Parathyroid adenoma (tissue), 2 donors: ENCODE measurements around the gene TTC6.

Source experiments
- H2AFZ ChIP-seq: fragments of 300-600 bp; sonication (generic); one replicate; pipeline ENCODE4 v1.7.0; 2017; ENCODE audit warnings: antibody characterized with exemption, mild to moderate bottlenecking
- H3K27ac ChIP-seq: fragments of 300-600 bp; sonication (generic); one replicate; pipeline ENCODE4 v1.7.0; 2017
- H3K27me3 ChIP-seq: fragments of 300-600 bp; sonication (generic); one replicate; pipeline ENCODE4 v1.7.0; 2017; ENCODE audit warnings: low read length; ENCODE audit not compliant: control insufficient read depth, insufficient read depth
- H3K36me3 ChIP-seq: fragments of 300-600 bp; sonication (generic); one replicate; pipeline ENCODE4 v1.7.0; 2017; ENCODE audit warnings: low read length; ENCODE audit not compliant: control insufficient read depth, insufficient read depth
- H3K4me1 ChIP-seq: fragments of 300-600 bp; sonication (generic); one replicate; pipeline ENCODE4 v1.7.0; 2017; ENCODE audit warnings: control low read depth
- H3K4me2 ChIP-seq: fragments of 300-600 bp; sonication (generic); one replicate; pipeline ENCODE4 v1.7.0; 2017; ENCODE audit warnings: low read length
- H3K4me3 ChIP-seq: fragments of 300-600 bp; sonication (generic); one replicate; pipeline ENCODE4 v1.7.0; 2017; ENCODE audit warnings: low read depth, low read length
- H3K79me2 ChIP-seq: fragments of 300-600 bp; sonication (generic); one replicate; pipeline ENCODE4 v1.7.0; 2017; ENCODE audit warnings: control low read depth
- H3K9ac ChIP-seq: fragments of 300-600 bp; sonication (generic); one replicate; pipeline ENCODE4 v1.7.0; 2017; ENCODE audit warnings: mild to moderate bottlenecking
- H3K9me3 ChIP-seq: fragments of 300-600 bp; sonication (generic); one replicate; pipeline ENCODE4 v1.7.0; 2017; ENCODE audit warnings: low read length; ENCODE audit not compliant: control insufficient read depth
- CTCF ChIP-seq: fragments of 300-600 bp; sonication (generic); IDR thresholded peaks from one replicate; pipeline ENCODE4 v1.7.0; 2017; ENCODE audit warnings: antibody characterized with exemption, mild to moderate bottlenecking
- donor health status: primary hyperparathyroidism.

Gene TTC6

GRCh38 chr14:37623426-37623951 lies 28.1 kb downstream of the TTC6 start:
- H3K36me3 ChIP-seq: no peaks in the 10 kb centered on the region
- no peak overlapping the region for H3K27ac ChIP-seq
- H2AFZ ChIP-seq: no peak overlapping the region
- H3K4me3 ChIP-seq: no peak overlapping the region
- no peaks in the 10 kb centered on the region for H3K4me1 ChIP-seq
- no peaks in the 10 kb centered on the region for H3K79me2 ChIP-seq
- no peak for TF ChIP-seq CTCF
- no peak overlapping the region for H3K9ac ChIP-seq
- no peaks in the 10 kb centered on the region for H3K9me3 ChIP-seq
- H3K27me3 ChIP-seq: no peaks in the 10 kb centered on the region
- no peak overlapping the region for H3K4me2 ChIP-seq

DNA sequence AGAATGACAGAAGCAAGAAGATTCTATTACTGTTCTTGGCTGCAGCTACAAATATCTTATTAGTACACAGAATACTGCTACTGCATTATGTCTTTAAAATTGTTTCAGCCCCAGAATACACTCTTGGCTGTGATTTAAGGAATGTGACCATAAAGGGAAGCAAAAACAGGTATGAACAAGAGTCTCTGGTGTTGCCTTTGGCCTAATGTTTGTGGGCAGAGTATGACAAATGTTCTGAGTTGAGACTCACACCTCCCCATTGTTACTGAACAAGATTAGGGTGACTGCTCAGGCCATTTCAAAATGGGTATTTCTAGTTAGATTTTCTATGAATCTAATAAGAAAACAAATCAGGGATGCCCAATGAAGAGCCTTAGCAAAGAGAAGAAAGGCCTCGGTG lies 28.5 kb downstream of the TTC6 start:
- Histone ChIP-seq H3K4me3 (no peak overlapping the region), H3K27ac (no peak overlapping the region), H3K9ac (no peak overlapping the region), H3K36me3 (no peaks in the 10 kb centered on the region), H3K27me3 (no peaks in the 10 kb centered on the region), H2AFZ (no peak overlapping the region), H3K9me3 (no peaks in the 10 kb centered on the region), H3K4me1 (no peaks in the 10 kb centered on the region), H3K4me2 (no peak overlapping the region), H3K79me2 (no peaks in the 10 kb centered on the region)
- no peak for TF ChIP-seq CTCF

GRCh38 chr14:37625597-37626595 lies 30.5 kb downstream of the TTC6 start:
- H3K36me3 ChIP-seq: no peaks in the 10 kb centered on the region
- no peak overlapping the region for H2AFZ ChIP-seq
- H3K27ac ChIP-seq: no peak overlapping the region
- H3K4me3 ChIP-seq: no peak overlapping the region
- no peaks in the 10 kb centered on the region for H3K9me3 ChIP-seq
- no peak overlapping the region for H3K4me2 ChIP-seq
- H3K9ac ChIP-seq: no peak overlapping the region
- TF ChIP-seq CTCF: no peak
- H3K27me3 ChIP-seq: no peaks in the 10 kb centered on the region
- no peaks in the 10 kb centered on the region for H3K79me2 ChIP-seq
- H3K4me1 ChIP-seq: no peaks in the 10 kb centered on the region

GRCh38 chr14:37637341-37637740 lies 41.9 kb downstream of the TTC6 start:
- H3K4me3 ChIP-seq: no peak overlapping the region
- H3K79me2 ChIP-seq: no peaks in the 10 kb centered on the region
- H3K4me1 ChIP-seq: no peaks in the 10 kb centered on the region
- no peak for TF ChIP-seq CTCF
- H3K36me3 ChIP-seq: no peaks in the 10 kb centered on the region
- H2AFZ ChIP-seq: no peak overlapping the region
- H3K27ac ChIP-seq: no peak overlapping the region
- no peaks in the 10 kb centered on the region for H3K27me3 ChIP-seq
- H3K9me3 ChIP-seq: no peaks in the 10 kb centered on the region
- H3K9ac ChIP-seq: no peak overlapping the region
- no peak overlapping the region for H3K4me2 ChIP-seq
